IPS DF 4.7 (cell line): Measurements from ENCODE around the gene CNIH2.
"Not testable (repeated sequence)": the region's sequence is repeated elsewhere in the genome, so short reads cannot be mapped to it uniquely, and the experiment has no call there.

Experiments
- DNase-seq: peaks from one replicate; pipeline ENCODE4 v3.0.0-alpha.2; 2013; ENCODE audit warnings: low spot score; ENCODE audit errors: extremely low read depth

The CNIH2 gene

GRCh38 chr11:66276619-66277018 is 1.4 kb upstream of the CNIH2 start:
- DNase-seq = not testable (repeated sequence)

- not testable (repeated sequence) for DNase-seq
These were observed 911 bp upstream of the CNIH2 start for GRCh38 chr11:66277064-66277463.

DNA sequence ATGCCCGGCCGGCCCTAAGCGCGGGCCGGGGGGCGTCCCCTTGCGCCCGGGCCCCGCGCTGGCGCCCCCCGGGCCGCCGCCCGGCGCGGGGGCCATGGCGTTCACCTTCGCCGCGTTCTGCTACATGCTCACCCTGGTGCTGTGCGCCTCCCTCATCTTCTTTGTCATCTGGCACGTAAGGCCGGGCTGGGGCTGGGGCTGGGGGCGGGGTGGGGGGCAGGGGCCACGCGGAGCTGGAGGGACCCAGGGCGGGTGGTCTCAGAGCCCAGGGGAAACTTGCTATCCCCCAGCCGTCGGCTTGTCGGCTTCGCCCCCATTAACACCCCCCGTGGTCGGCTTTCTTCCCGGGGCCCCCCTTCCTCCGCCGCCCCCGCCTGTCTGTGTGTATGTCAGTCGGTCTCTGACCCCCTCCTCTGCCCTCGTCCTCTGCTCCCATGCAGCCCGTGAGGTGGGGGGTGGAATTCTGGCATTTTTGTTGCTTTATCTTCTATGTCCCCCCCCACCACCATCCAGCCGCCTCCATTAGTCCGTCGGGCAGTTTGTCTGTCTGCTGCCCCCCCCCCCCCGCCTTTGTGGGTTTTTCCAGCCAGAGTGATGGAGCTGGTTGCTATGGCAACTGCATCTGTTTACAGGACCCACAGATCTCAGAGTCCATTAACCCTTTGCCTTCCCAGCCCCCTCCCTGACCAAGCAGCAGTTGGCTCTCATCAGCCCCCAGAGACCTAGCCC is 552 bp downstream of the CNIH2 start:
- DNase-seq = no peak

DNA sequence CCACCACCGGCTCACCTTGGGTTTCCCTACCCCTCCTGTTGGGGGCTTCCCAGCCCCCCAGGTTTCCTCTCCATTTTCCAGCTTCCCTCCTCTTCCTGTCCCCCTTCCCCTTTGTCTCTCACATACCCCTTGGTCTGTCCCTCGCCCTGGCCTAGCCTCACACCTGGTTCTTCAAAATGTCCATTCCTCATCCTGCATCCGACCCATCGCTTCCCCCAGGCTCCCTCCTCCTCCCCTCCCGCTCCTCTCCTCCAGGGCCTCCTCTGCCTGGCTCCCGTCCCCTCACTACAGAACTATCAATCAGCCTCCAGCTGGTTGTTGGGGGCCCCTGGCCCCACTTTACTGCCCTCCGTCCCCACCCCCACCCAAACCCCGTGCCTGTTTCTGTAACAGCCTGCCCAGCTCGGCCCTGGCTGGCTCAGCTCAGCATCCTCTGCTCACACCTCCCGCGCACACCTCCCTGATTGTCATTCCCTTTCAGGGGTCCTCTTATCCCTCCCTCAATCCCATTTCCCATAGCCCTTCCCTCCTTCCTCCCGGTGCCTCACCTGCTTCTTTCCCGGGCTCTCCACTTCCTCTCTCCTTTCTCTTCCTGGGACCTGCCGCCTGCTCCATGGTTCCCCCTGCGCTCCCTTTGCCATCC is 1.2 kb downstream of the CNIH2 start:
- no peak for DNase-seq

GRCh38 chr11:66280428-66280827 is 2.5 kb downstream of the CNIH2 start:
- DNase-seq = no peak

DNA sequence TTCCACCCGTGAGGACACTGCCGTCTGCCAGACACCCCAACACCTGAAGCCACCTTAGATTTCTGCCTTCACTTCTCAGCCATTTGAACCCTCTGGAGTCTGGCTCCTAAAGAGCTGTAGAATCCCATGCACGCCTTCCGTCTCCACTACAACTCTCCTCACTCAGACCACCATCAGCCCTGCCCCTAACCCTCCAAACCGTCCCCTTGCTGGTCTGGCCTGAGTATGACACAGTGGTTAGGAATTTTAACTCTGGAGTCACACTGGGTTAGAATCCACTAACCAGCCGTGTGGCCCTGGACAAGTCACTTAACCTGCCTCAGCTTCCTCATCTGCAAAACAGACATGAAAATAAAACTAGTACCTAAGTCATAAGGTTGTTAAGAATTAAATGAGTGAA is 3.0 kb downstream of the CNIH2 start:
- no peak for DNase-seq

DNA sequence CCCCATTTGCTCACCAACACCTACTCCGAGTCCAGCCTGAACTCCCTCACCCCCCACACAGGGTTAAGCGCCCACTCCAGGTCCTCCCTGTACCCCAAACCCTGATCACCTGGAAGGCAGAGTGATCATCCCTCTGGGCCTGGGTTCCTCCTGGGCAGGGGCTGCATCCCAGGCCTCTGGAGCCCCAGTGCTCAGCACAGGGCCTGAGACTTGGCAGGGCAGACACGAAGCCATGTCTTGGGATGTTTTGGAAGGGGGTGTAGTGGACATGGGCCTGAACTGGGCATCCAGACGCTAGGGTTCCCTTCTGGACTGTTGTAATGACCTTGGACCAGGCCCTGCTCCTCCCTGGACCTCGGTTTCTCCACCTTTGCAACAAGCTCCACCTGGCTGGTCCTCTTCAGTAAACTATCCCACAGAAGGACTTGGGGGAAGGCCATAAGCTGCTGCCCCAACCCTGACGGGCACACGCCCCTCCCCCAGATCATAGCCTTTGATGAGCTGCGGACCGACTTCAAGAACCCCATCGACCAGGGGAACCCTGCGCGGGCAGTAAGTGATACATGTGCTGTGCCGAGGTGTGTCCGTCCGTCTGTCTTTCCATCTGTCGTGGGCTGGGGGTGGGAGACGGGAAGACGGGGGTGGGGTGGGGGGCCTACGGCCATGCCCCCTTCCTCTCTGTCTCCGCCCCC is 3.9 kb downstream of the CNIH2 start:
- no peak for DNase-seq

DNA sequence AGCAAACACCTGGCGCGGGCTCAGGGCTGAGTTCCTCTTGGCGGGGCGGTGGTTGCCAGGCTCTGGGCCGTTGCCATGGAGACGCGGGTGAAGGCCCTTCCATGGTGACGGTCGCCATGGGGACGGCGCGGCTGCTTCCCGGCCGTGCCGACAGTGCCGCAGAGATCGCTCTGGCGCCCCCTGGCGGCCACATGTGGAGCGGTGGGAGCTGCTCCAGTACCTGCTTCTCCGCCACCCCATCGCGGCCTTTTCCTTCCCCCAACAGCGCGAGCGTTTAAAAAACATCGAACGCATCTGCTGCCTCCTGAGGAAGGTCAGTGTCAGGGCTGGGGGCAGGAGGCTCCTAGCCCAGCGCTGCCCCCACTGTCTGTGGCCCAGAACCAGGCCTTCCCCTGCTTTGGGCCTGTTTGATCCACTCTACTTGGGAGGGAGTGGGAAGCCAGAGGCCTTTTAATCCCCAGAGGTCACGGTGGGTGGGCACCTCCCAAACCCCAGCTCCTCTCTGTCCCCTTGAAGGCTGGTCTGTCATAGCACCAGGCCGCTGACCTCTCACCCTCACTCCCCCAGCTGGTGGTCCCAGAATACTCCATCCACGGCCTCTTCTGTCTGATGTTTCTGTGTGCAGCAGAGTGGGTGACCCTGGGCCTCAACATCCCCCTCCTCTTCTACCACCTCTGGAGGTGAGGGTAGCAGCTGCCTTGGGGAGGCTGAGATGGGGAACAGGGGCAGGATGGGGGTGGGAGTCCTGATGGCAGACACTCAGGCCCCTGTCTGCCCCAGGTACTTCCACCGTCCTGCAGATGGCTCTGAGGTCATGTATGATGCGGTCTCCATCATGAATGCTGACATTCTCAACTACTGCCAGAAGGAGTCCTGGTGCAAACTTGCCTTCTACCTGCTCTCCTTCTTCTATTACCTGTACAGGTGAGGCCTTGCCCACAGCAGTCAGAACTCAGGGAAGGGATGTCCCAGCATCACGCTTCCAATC is 4.8 kb downstream of the CNIH2 start:
- no peak for DNase-seq

DNA sequence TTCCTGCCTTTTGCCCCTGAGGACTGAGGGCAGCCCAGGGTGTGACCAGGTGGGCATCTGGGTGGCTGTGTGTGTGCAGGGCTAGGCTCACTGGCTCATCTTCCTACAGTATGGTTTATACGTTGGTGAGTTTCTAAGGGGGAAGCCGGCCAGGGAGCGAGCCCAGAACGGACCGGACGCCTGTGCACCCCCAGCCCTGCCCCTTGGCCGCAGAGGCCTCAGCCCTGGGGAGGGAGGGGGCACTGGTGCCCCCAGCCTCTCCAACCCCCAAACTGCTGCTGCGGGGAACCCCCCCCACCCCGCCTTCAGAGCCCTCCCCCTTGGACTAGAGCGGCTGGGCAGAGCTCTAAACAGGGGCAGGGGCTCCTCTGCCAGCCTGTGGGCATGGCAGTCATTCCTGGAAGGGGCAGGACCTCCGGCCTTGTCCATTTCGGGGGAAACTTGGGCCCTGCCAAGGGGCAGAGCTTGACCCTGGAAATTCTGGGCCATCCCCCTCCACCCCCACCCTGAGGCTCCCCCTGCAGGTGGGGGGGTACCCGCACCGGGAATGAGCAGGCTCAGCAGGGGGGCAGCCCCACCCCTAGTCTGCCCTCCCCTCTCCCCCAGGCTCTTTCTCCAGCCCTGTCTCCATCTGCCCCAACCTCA is 5.6 kb downstream of the CNIH2 start:
- DNase-seq = no peak

DNA sequence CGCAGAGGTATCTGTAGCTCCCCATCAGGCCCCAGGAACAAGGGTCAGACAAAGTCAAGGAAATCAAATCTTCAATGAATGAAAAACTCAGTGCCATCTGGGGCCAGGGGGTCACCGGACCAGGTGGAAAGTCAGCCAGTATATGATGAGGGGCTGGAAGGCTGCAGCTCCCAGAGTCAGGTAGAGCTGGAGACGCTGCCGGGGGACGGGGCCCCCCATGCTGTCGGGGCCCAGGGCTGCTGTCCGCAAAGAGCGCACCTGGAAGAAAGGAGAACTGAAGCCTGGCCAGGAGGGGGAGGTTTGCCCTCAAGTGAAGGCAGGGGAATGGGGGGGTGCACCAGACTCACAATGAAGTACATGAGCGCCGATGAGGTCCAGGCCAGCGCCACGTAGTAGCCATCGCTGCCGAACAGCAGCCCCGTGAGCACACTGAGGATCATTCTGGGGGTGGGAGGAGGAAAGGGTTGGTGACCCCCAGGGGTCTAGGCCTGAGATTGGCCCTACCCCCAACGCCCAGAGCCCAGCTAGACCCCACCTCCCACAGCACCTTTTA is 6.6 kb downstream of the CNIH2 start:
- no peak for DNase-seq

DNA sequence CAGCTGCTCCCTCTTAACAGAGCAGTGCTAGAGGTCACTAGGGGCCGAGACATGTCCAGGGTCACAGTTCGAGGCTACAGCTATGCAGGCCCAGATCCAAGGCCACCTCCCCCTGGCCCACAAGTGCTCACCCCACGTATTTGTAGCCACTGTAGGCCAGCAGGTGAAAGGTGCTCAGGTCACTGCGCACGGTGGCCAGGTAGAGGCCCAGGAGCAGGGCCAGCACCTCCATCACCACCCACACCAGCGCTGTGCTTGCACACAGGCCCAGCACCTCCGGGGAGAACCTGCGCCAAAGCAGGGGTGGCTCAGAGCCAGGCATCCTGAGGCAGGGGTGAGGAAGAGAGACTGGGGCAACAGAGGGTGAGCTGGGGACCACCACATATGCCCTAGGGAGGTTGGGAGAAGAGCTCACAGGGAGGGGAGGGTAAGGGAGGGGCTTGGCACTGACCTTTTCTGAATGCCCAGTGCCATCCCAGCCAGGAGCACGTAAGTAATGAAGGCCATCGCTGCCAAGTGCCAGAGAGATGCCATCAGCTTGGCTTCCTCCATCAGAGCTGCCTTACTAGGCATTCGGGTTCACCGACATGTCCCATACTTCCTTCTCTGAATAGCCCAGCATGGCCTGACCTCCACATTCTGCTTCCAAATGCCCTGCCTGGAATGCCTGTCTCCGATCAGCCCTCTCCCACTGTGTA is 7.4 kb downstream of the CNIH2 start:
- no peak for DNase-seq

DNA sequence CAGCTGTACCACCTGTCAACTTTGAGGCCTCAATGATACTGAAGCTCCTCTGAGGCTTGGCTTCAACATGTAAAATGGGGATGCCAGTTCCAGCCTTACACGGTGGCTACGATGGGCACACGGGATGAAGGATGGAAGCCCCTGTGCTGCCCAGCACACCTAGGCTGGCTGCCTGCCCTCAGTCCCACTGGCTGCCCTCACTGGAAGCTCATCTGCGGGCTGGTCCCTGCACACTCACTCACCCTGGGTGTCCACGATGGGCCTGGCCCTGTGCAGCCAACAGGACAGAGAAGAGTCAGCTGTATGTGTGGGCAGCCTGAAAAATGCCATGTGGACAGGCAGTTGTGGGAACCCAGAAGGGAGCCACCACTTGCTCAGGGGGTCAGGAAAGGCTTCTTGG is 8.7 kb downstream of the CNIH2 start:
- DNase-seq = no peak

GRCh38 chr11:66287211-66287888 is 9.4 kb downstream of the CNIH2 start:
- DNase-seq = no peak

- no peak for DNase-seq
These were observed 10.1 kb downstream of the CNIH2 start for GRCh38 chr11:66287889-66288670.

DNA sequence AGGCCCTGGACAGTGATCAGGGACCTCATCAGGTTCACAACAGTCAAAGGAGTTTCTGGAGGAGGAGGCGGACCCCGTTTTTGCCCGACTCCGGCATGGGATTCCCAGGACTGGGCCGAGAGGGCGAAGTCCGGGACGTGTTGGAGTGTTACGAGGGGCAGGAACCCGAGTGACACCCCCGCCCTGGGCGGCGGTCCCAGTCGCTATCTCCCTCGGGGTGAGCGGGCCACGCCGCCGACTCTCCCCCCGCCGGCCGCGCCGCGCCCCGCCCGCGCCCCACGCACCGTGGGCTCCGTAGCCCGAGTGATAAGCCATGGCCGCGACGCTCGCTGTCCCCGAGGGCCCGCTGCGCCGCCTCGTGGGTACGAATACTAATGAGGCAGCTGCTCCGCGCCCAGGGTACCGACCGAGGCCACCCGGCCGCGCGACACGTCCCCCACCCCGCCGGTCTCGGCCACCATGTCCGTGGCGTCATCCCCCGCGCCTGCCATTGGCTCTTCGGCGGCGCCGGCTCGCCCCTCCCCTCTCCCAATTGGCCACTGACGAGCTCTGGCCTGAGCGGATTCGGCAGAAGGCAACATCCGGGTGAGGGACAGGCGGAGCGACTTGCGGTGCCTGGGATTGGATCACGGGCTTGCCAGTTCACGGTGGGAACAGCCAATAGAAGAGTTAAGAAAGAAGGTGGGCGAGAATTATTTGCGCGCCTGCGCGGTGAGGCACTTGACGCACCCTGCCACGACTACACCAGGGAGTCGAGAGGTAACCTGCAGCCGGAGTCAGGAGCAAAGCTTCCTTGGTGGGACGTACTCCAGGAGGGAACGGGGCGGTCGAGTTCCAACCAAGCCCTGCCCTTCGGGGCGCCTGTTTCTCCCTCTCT is 10.9 kb downstream of the CNIH2 start, which contains the start of gene YIF1A:
Gene YIF1A, minus strand, starts transcription at position 473 of the 877 bp plus-strand sequence. Its CDS starts 158 bp downstream, at position 315.
- peak; percentile 96 for DNase-seq

DNA sequence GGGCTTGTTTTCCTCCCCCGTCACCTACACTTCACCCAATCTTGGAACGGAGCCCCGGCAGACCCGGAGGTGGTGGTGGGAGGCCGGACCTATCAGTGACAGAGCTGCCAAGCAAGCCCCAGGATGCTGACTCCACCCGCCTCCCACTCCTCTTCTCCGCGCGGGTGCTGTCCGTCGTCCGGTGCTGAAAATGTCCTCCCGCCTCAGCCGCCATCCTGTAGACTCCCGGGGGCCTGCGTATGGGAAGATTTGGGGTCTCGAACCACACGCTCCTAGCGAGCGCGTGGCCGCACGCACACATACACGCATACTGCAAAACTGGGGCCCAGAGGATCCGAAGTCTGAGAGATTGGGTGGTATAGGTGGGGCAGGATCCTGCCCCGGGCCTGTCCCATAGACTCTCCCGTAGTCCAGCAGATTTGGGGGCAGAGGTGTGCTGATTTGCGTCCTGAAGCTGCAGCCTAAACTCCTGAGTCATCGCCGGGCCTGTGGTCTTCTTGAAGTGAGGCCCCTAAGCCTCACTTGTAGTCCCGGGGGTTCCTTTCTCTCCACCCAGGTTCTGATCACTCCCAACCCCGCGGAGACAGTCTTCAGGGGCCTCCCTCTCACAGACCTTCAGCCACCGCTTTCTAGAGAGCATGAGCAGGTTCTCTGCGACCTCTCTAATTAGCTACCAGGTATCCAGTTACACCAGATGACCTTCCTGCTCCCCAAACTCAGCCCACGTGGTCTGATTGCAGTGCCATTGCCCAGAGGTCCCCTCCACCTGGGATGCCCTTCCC is 11.8 kb downstream of the CNIH2 start:
- no peak for DNase-seq

DNA sequence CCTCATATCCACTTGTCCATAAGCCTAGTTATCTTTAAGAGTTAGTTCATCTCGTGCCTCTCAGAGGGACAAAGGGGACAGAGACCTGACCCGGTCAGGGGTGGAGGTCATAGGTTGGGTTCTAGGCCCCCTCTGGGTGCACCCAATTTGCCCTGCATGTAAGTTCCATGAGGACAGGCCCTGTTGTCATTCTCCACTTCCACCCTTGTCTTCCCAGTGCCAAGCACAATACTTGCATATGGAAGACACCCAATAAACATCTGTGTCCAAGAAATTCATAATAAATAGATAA is 12.3 kb downstream of the CNIH2 start:
- no peak for DNase-seq
